PFSK-1 (cell line): Measurements from ENCODE around the gene GALNT12.

Experiments used
- FOXP2 ChIP-seq: optimal IDR thresholded peaks from 2 replicates; pipeline ENCODE3; 2011; ENCODE audit warnings: borderline replicate concordance, control low read depth, inconsistent platforms; ENCODE audit not compliant: insufficient read depth; ENCODE audit errors: extremely low read length, extremely low read depth
- POLR2AphosphoS5 ChIP-seq: IDR thresholded peaks from 2 replicates; pipeline ENCODE4 v1.6.1; 2012; ENCODE audit warnings: low read depth, mild to moderate bottlenecking, control low read depth, low read length, moderate library complexity
- SIN3A ChIP-seq: IDR thresholded peaks from 2 replicates; pipeline ENCODE4 v1.6.1; 2012; ENCODE audit warnings: mild to moderate bottlenecking, low read length, moderate library complexity, borderline replicate concordance; ENCODE audit not compliant: insufficient read depth
- TAF1 ChIP-seq: IDR thresholded peaks from 2 replicates; pipeline ENCODE4 v1.6.1; 2012; ENCODE audit warnings: low read length, control low read depth, borderline replicate concordance; ENCODE audit not compliant: insufficient read depth
- TF ChIP-seq, protein P1 (sequence below), 2 experiments: IDR thresholded peaks; 2 replicates each; pipeline versions ENCODE4 v1.6.1 to v1.8.0; 2011 to 2012; ENCODE audit warnings: low read depth in 2 of 2, low read length in 2 of 2, control low read depth in 1 of 2, inconsistent platforms in 1 of 2, mild to moderate bottlenecking in 1 of 2, moderate library complexity in 1 of 2; ENCODE audit not compliant: insufficient read depth in 1 of 2

Gene GALNT12

GRCh38 chr9:98787766-98788335 lies 19.6 kb upstream of the GALNT12 start:
- TF ChIP-seq TAF1 (no peak), FOXP2 (no peak), POLR2AphosphoS5 (no peak), SIN3A (no peak)
- TF ChIP-seq, protein P1, sequence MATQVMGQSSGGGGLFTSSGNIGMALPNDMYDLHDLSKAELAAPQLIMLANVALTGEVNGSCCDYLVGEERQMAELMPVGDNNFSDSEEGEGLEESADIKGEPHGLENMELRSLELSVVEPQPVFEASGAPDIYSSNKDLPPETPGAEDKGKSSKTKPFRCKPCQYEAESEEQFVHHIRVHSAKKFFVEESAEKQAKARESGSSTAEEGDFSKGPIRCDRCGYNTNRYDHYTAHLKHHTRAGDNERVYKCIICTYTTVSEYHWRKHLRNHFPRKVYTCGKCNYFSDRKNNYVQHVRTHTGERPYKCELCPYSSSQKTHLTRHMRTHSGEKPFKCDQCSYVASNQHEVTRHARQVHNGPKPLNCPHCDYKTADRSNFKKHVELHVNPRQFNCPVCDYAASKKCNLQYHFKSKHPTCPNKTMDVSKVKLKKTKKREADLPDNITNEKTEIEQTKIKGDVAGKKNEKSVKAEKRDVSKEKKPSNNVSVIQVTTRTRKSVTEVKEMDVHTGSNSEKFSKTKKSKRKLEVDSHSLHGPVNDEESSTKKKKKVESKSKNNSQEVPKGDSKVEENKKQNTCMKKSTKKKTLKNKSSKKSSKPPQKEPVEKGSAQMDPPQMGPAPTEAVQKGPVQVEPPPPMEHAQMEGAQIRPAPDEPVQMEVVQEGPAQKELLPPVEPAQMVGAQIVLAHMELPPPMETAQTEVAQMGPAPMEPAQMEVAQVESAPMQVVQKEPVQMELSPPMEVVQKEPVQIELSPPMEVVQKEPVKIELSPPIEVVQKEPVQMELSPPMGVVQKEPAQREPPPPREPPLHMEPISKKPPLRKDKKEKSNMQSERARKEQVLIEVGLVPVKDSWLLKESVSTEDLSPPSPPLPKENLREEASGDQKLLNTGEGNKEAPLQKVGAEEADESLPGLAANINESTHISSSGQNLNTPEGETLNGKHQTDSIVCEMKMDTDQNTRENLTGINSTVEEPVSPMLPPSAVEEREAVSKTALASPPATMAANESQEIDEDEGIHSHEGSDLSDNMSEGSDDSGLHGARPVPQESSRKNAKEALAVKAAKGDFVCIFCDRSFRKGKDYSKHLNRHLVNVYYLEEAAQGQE (IDR thresholded peaks at IDR 0.05; ENCODE audit: insufficient read depth in 1 of 2, low read depth in 2 of 2, low read length in 2 of 2), result no peak

DNA sequence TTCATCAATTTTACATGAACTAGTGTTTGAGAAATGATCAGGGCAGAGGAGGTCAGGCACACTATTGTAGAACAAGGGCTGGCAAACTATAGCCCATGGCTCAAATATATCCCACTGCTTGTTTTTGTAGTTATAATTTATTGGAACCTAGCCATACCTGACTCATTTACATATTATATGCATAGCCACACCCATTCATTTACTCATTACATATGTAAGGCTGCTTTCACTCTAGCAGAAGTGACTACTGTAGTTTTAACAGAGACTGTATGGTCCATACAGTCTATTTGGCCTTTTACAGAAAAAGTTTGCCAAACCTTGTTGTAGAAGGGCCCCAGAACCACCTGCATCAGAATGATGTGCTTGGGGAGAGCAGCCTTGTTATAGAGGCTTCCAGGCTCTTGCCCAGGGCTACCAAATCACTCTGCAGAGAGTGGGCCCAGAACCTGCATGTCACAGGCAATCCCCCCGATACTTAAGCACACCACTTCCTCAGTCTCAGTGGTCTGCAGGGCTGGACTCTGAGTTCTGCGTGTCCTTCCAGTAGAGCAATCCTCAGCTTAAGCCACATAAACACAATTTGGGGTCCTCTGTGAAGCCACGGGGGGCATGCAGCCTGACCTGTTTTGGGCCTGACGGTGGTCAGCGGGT lies 17.9 kb upstream of the GALNT12 start:
- TF ChIP-seq TAF1 (no peak), POLR2AphosphoS5 (no peak), SIN3A (no peak), FOXP2 (no peak)
- TF ChIP-seq, protein P1 (IDR thresholded peaks at IDR 0.05; ENCODE audit: insufficient read depth in 1 of 2, low read depth in 2 of 2, low read length in 2 of 2), result no peak

DNA sequence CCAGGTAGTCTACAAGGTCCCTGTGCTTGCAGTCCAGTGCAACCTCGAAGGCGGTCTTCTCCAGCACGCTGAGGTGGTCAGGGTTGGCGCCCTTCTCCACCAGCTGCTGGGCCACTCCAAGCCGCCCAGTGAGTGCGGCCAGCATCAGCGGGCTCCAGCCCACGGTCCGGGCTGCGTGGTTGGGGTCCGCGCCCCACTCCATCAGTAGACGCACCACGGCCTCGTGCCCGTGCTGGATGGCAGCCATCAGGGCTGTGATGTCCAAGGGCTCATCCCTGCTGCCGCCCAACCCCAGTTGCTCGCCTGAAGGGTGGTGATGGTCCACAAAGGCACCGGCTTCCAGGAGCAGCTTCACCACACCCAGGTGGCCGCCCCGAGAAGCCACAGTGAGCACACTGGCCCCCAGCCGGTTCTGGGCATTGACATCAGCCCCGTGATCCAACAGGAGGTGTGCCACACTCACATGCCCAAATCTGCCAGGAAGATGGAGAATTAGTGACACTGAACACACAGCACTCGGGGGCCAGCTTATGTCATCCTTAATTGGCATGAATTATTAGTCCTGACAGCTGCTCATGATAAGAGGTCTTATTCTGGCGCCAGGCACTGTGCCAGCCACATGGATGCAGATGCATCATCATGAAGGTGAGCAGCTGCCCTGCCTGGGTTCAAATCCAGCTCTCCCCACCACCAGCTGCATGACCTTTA lies 17.2 kb upstream of the GALNT12 start:
- TF ChIP-seq TAF1, result no peak
- TF ChIP-seq, protein P1 (IDR thresholded peaks at IDR 0.05; ENCODE audit: insufficient read depth in 1 of 2, low read depth in 2 of 2, low read length in 2 of 2), result no peak
- no peak for TF ChIP-seq FOXP2
- no peak for TF ChIP-seq SIN3A
- TF ChIP-seq POLR2AphosphoS5, result no peak

GRCh38 chr9:98790842-98791607 lies 16.4 kb upstream of the GALNT12 start:
- TF ChIP-seq FOXP2, result peak; percentile 55
- TF ChIP-seq, protein P1 (IDR thresholded peaks at IDR 0.05; ENCODE audit: insufficient read depth in 1 of 2, low read depth in 2 of 2, low read length in 2 of 2), result no peak
